Trophoblast cell (in vitro differentiated cells and primary cell): ENCODE data around the gene RET.

Experiments used
- DNase-seq, 2 donors: peaks; one replicate each; pipeline ENCODE4 v3.0.0-alpha.2; 2016
- H2AFZ ChIP-seq: 2 replicates; pipeline ENCODE4 v1.6.1; 2013; ENCODE audit warnings: low read length, moderate library complexity, mild to moderate bottlenecking; ENCODE audit not compliant: insufficient read depth, poor library complexity
- H2AK5ac ChIP-seq: 2 replicates; pipeline ENCODE4 v1.6.1; 2013; ENCODE audit warnings: mild to moderate bottlenecking, low read length
- H2BK120ac ChIP-seq: 2 replicates; pipeline ENCODE4 v1.6.1; 2013; ENCODE audit warnings: low read length, mild to moderate bottlenecking, moderate library complexity; ENCODE audit not compliant: insufficient read depth, poor library complexity
- H2BK12ac ChIP-seq: 2 replicates; pipeline ENCODE4 v1.6.1; 2013; ENCODE audit warnings: mild to moderate bottlenecking, low read length, moderate library complexity
- H2BK5ac ChIP-seq: 2 replicates; pipeline ENCODE4 v1.6.1; 2013; ENCODE audit warnings: low read length, low read depth, moderate library complexity, mild to moderate bottlenecking; ENCODE audit not compliant: poor library complexity
- H3K14ac ChIP-seq: 2 replicates; pipeline ENCODE4 v1.6.1; 2013; ENCODE audit warnings: mild to moderate bottlenecking, low read length
- H3K18ac ChIP-seq: 2 replicates; pipeline ENCODE4 v1.6.1; 2013; ENCODE audit warnings: mild to moderate bottlenecking, low read length
- H3K23ac ChIP-seq: 2 replicates; pipeline ENCODE4 v1.6.1; 2013; ENCODE audit warnings: low read length
- H3K27ac ChIP-seq: 2 replicates; pipeline ENCODE4 v1.5.1; 2013; ENCODE audit warnings: low read depth, mild to moderate bottlenecking, inconsistent platforms, low read length, moderate library complexity
- H3K27me3 ChIP-seq: 2 replicates; pipeline ENCODE4 v1.6.1; 2013; ENCODE audit warnings: inconsistent platforms, mild to moderate bottlenecking, low read length, moderate library complexity; ENCODE audit not compliant: insufficient read depth
- H3K36me3 ChIP-seq, 2 experiments: 1 replicate in 1 of 2; 2 replicates in 1 of 2; pipeline ENCODE4 v1.6.1; 2013; ENCODE audit warnings: low read length in 2 of 2, mild to moderate bottlenecking in 2 of 2, moderate library complexity in 1 of 2; ENCODE audit not compliant: insufficient read depth in 2 of 2, control insufficient read depth in 1 of 2
- H3K4ac ChIP-seq: 2 replicates; pipeline ENCODE4 v1.6.1; 2013; ENCODE audit warnings: low read depth, mild to moderate bottlenecking, low read length, moderate library complexity
- H3K4me1 ChIP-seq, 2 experiments: 1 replicate in 1 of 2; 2 replicates in 1 of 2; pipeline ENCODE4 v1.6.1; 2013; ENCODE audit warnings: low read length in 2 of 2, mild to moderate bottlenecking in 2 of 2, moderate library complexity in 1 of 2; ENCODE audit not compliant: insufficient read depth in 2 of 2, control insufficient read depth in 1 of 2
- H3K4me2 ChIP-seq: 2 replicates; pipeline ENCODE4 v1.6.1; 2013; ENCODE audit warnings: inconsistent platforms, mild to moderate bottlenecking, low read length, moderate library complexity
- H3K4me3 ChIP-seq: 2 replicates; pipeline ENCODE4 v1.5.1; 2013; ENCODE audit warnings: mild to moderate bottlenecking, low read depth, low read length, inconsistent platforms
- H3K79me1 ChIP-seq: one replicate; pipeline ENCODE4 v1.6.1; 2013; ENCODE audit warnings: low read length
- H3K79me2 ChIP-seq: 2 replicates; pipeline ENCODE4 v1.6.1; 2013; ENCODE audit warnings: low read length, mild to moderate bottlenecking; ENCODE audit not compliant: control insufficient read depth, insufficient read depth, poor library complexity
- H3K9ac ChIP-seq: 2 replicates; pipeline ENCODE4 v1.6.1; 2013; ENCODE audit warnings: mild to moderate bottlenecking, low read length
- H3K9me3 ChIP-seq: 2 replicates; pipeline ENCODE4 v1.6.1; 2013; ENCODE audit warnings: low read depth, mild to moderate bottlenecking, control low read depth, inconsistent platforms, low read length; ENCODE audit not compliant: insufficient read depth
- H4K12ac ChIP-seq: 2 replicates; pipeline ENCODE4 v1.6.1; 2013; ENCODE audit warnings: low read depth, mild to moderate bottlenecking, low read length, moderate library complexity
- H4K8ac ChIP-seq: 2 replicates; pipeline ENCODE4 v1.6.1; 2013; ENCODE audit warnings: low read depth, mild to moderate bottlenecking, low read length, moderate library complexity
- H4K91ac ChIP-seq: one replicate; pipeline ENCODE4 v1.6.1; 2013; ENCODE audit warnings: low read depth, mild to moderate bottlenecking, low read length, moderate library complexity
- WGBS: extraction: QIAGEN DNeasy Blood & Tissue Kit; methylation state at CpG from one replicate; pipeline ENCODE4 v1.1.7; 2013; ENCODE audit warnings: missing lambda C conversion rate; ENCODE audit not compliant: insufficient read length, insufficient coverage; ENCODE audit errors: extremely low coverage; 5-methylcytosine and 5-hydroxymethylcytosine counted together

Gene RET

DNA sequence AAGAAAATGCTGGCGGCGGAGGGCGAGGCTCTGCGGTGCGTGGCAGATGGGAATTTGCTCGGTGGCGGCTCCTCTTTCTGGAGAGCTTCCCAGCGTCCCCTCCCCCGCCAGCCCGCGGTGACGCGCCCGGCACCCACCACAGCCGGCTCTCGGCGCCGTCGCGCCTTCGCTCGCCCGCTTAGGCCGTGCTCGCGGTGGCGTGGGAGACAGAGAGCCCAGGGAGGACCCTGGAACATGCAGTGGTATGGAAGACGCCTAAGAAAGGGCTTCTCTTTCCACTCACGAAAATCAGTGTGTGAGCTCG is 60.8 kb downstream of the RET start:
- Histone ChIP-seq H2AFZ (peak overlapping the region; percentile 97), H3K27me3 (no peaks in the 10 kb centered on the region), H3K4me3 (peak overlapping the region; percentile 87), H3K9ac (peak overlapping the region; percentile 92), H2BK12ac (peak overlapping the region; percentile 52), H3K27ac (peak overlapping the region; percentile 51), H3K79me1 (peaks cover 10% of the 10 kb centered on the region), H4K8ac (peak overlapping the region; percentile 99), H3K4me1 (peaks cover 3 to 4% of the 10 kb centered on the region in 2 experiments), H3K9me3 (no peaks in the 10 kb centered on the region), H3K79me2 (peaks cover 10% of the 10 kb centered on the region), H3K4ac (peak overlapping the region; percentile 95), H3K18ac (peak overlapping the region; percentile 91), H3K14ac (peak overlapping the region; percentile 92), H4K12ac (peak overlapping the region; percentile 100), H3K23ac (no peak overlapping the region), H2AK5ac (peak overlapping the region; percentile 72), H3K4me2 (peak overlapping the region; percentile 97), H3K36me3 (no peaks in the 10 kb centered on the region), H2BK5ac (peak overlapping the region; percentile 74), H2BK120ac (peak overlapping the region; percentile 93), H4K91ac (peak overlapping the region; percentile 95)
- DNase-seq: peak in 1 of 2 donors; percentile 42
- WGBS: no CpG with 5 or more reads among the region's 30 CpGs

DNA sequence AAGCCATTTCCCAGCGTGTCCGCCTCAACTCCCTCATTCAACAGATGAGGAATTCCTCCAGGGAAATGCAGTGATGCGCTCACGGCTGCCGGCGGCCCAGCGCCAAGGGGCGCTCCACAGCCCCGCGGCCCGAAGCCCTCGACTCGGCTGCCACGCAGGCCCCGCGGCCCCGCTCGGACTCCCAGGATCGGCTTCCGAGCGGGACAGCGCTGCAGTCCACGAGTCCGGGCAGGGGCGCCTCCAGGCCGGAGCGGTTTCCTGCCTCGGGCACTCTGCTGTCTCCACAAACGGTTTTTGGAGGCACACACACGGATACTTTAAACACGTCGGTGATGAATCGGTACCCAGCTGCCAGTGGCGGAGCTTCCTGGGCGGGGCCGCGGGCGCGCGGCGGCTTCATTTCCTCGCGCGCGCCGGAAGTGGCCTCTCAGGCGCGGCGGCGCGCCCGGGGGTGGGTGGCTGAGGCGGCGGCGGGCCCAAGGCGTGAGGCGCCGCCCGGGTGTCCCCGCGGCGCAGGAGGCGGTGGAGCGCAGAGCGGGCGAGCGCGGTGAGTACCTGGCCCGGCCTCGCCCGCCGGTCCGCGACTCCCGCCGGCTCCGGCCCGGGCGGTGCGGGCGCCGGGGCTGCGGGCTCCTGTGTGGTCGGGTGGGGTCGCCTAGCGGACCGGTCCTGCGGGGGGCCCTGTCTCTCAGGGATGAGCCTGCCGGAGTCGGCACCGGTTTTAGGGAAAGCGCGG is 61.3 kb downstream of the RET start, which contains the start of gene CSGALNACT2:
TSS of gene CSGALNACT2 (plus strand) at position 425 of the 736 bp plus-strand sequence. CDS start 16,705 bp downstream, outside the sequence.
- Histone ChIP-seq H3K36me3 (no peaks in the 10 kb centered on the region), H3K79me1 (peaks cover 10% of the 10 kb centered on the region), H4K12ac (peak within 1 kb of the TSS; percentile 100), H3K4me1 (peaks cover 3 to 4% of the 10 kb centered on the region in 2 experiments), H3K4ac (peak within 1 kb of the TSS; percentile 95), H3K9ac (peak within 1 kb of the TSS; percentile 92), H2AFZ (peak within 1 kb of the TSS; percentile 97), H2BK120ac (peak within 1 kb of the TSS; percentile 93), H3K18ac (peak within 1 kb of the TSS; percentile 91), H2BK12ac (peak within 1 kb of the TSS; percentile 52), H3K14ac (peak within 1 kb of the TSS; percentile 92), H4K8ac (peak within 1 kb of the TSS; percentile 99), H3K27me3 (no peaks in the 10 kb centered on the region), H3K23ac (no peak within 1 kb of the TSS), H3K4me2 (peak within 1 kb of the TSS; percentile 97), H3K27ac (peak within 1 kb of the TSS; percentile 51), H3K4me3 (peak within 1 kb of the TSS; percentile 87), H2AK5ac (peak within 1 kb of the TSS; percentile 72), H4K91ac (peak within 1 kb of the TSS; percentile 95), H3K79me2 (peaks cover 10% of the 10 kb centered on the region), H2BK5ac (peak within 1 kb of the TSS; percentile 74), H3K9me3 (no peaks in the 10 kb centered on the region)
- peak; percentile 77 to 87 for DNase-seq
- WGBS: no CpG with 5 or more reads among the region's 93 CpGs

DNA sequence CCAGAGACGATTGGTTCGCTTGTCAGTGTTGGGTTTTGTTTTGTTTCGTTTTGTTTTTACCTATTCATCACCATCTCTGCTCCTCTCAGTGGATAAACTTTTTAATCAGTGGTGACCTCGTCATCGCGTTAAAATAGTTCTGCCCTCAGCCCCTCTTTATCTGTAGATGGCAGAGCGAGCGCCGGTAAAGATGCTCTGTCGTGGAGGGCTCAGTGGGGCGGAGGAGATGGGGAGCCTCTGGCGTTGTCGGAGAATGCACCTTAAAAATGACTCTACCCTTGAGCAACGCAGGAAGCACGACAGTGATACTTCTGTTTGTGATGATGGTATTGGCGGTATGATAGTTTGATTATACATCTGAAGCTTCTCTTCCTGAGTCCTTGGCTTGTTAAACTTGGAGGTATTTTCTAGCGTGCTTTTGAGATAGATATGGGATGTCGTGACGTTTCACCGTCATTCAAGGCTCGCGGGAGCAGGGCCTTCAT is 61.9 kb downstream of the RET start:
- DNase-seq: peak in 1 of 2 donors; percentile 65
- no CpG with 5 or more reads among the region's 22 CpGs for WGBS
- peak overlapping the region; percentile 73 for H4K91ac ChIP-seq
- H2BK12ac ChIP-seq: no peak overlapping the region
- H3K27me3 ChIP-seq: no peaks in the 10 kb centered on the region
- peak overlapping the region; percentile 38 for H2AFZ ChIP-seq
- H3K18ac ChIP-seq: peak overlapping the region; percentile 69
- H2BK5ac ChIP-seq: no peak overlapping the region
- peaks cover 10% of the 10 kb centered on the region for H3K79me1 ChIP-seq
- no peak overlapping the region for H3K4ac ChIP-seq
- H4K8ac ChIP-seq: peak overlapping the region; percentile 99
- H2AK5ac ChIP-seq: no peak overlapping the region
- H3K27ac ChIP-seq: peak overlapping the region; percentile 36
- peak overlapping the region; percentile 68 for H3K14ac ChIP-seq
- H3K79me2 ChIP-seq: peaks cover 10% of the 10 kb centered on the region
- peak overlapping the region; percentile 87 for H3K4me3 ChIP-seq
- no peak overlapping the region for H3K23ac ChIP-seq
- peak overlapping the region; percentile 28 for H2BK120ac ChIP-seq
- peak overlapping the region; percentile 65 for H3K9ac ChIP-seq
- no peaks in the 10 kb centered on the region for H3K36me3 ChIP-seq
- no peaks in the 10 kb centered on the region for H3K9me3 ChIP-seq
- peak overlapping the region; percentile 84 for H4K12ac ChIP-seq
- peak overlapping the region; percentile 97 for H3K4me2 ChIP-seq
- peaks cover 3 to 4% of the 10 kb centered on the region in 2 experiments for H3K4me1 ChIP-seq

DNA sequence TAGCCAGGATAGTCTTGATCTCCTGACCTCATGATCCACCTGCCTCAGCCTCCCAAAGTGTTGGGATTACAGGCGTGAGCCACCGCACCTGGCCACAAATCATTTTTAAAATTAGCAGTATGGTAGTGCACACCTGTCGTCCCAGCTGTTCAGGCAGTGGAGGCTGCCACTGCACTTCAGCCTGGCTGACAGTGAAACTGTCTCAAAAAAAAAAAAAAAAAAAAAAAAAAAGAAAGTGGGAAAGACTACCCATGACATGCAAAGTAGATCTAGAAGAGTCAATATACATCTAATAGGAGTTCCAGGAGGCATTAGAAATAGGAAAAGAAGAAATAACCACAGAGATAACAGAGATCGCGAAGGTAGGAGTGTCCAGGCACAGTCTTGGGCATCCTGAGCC is 64.6 kb downstream of the RET start:
- no peaks in the 10 kb centered on the region for H3K36me3 ChIP-seq
- H2AK5ac ChIP-seq: no peak overlapping the region

More for the DNA sequence above, 64.6 kb downstream of the RET start:
- Histone ChIP-seq H3K79me2 (peaks cover 10% of the 10 kb centered on the region), H4K91ac (no peak overlapping the region), H3K27me3 (no peaks in the 10 kb centered on the region), H3K9ac (no peak overlapping the region), H3K23ac (no peak overlapping the region), H2BK120ac (no peak overlapping the region), H3K4me1 (peaks cover 3 to 4% of the 10 kb centered on the region in 2 experiments), H2BK5ac (no peak overlapping the region), H3K9me3 (no peaks in the 10 kb centered on the region), H4K8ac (no peak overlapping the region), H3K18ac (no peak overlapping the region), H4K12ac (no peak overlapping the region), H2AFZ (no peak overlapping the region), H3K79me1 (peaks cover 10% of the 10 kb centered on the region), H2BK12ac (no peak overlapping the region), H3K27ac (no peak overlapping the region), H3K4me3 (no peak overlapping the region), H3K4me2 (no peak overlapping the region), H3K14ac (no peak overlapping the region), H3K4ac (no peak overlapping the region)
- DNase-seq: no peak
- WGBS: no CpG with 5 or more reads among the region's 5 CpGs
